ENCODE data around the gene PSAPL1.

- TF ChIP-seq TAF1 (IDR thresholded peaks at IDR 0.05; ENCODE audit: low read depth) (no peak), RAD21 (IDR thresholded peaks at IDR 0.05; ENCODE audit: low read depth) (no peak), YY1 (IDR thresholded peaks at IDR 0.05; ENCODE audit: low read depth) (no peak), EGR1 (IDR thresholded peaks at IDR 0.05) (no peak), CEBPB (IDR thresholded peaks at IDR 0.05) (no peak), TEAD4 (IDR thresholded peaks at IDR 0.05) (no peak), MAX (IDR thresholded peaks at IDR 0.05) (no peak), EP300 (IDR thresholded peaks at IDR 0.05; ENCODE audit: borderline replicate concordance) (no peak)
- TF ChIP-seq, protein P1, sequence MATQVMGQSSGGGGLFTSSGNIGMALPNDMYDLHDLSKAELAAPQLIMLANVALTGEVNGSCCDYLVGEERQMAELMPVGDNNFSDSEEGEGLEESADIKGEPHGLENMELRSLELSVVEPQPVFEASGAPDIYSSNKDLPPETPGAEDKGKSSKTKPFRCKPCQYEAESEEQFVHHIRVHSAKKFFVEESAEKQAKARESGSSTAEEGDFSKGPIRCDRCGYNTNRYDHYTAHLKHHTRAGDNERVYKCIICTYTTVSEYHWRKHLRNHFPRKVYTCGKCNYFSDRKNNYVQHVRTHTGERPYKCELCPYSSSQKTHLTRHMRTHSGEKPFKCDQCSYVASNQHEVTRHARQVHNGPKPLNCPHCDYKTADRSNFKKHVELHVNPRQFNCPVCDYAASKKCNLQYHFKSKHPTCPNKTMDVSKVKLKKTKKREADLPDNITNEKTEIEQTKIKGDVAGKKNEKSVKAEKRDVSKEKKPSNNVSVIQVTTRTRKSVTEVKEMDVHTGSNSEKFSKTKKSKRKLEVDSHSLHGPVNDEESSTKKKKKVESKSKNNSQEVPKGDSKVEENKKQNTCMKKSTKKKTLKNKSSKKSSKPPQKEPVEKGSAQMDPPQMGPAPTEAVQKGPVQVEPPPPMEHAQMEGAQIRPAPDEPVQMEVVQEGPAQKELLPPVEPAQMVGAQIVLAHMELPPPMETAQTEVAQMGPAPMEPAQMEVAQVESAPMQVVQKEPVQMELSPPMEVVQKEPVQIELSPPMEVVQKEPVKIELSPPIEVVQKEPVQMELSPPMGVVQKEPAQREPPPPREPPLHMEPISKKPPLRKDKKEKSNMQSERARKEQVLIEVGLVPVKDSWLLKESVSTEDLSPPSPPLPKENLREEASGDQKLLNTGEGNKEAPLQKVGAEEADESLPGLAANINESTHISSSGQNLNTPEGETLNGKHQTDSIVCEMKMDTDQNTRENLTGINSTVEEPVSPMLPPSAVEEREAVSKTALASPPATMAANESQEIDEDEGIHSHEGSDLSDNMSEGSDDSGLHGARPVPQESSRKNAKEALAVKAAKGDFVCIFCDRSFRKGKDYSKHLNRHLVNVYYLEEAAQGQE (IDR thresholded peaks at IDR 0.05; ENCODE audit: low read depth): no peak
Measured at GRCh38 chr4:7421356-7422150, 13.2 kb downstream of the PSAPL1 start.
